Erythroblast (primary cell): ENCODE measurements around the gene GLIS2.

Experiments
- DNase-seq, 2 experiments: peaks; one replicate each; lab custom pipeline; 2025; lab: John Stamatoyannopoulos, UW
- GATA1 ChIP-seq: IDR thresholded peaks from 2 replicates; pipeline ENCODE4 v1.6.1; 2011; ENCODE audit warnings: low read depth, mild to moderate bottlenecking, control low read depth, low read length, moderate library complexity
- POLR2A ChIP-seq: IDR thresholded peaks from 2 replicates; pipeline ENCODE4 v1.6.1; 2011; ENCODE audit warnings: mild to moderate bottlenecking, low read length

Gene GLIS2

DNA sequence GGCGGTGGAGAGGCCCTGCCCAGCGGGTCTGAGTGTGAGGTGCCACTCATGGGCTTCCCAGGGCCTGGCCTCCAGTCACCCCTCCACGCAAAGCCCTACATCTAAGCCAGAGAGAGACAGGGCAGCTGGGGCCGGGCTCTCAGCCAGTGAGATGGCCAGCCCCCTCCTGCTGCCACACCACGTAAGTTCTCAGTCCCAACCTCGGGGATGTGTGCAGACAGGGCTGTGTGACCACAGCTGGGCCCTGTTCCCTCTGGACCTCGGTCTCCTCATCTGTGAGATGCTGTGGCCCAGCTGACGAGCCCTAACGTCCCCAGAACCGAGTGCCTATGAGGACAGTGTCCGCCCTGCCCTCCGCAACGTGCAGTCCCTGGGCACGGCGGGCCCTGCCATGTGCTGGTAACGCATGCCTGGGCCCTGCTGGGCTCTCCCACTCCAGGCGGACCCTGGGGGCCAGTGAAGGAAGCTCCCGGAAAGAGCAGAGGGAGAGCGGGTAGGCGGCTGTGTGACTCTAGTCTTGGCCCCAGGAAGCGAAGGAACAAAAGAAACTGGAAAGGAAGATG, 67.0 kb downstream of the GLIS2 start:
- DNase-seq: no peak
- TF ChIP-seq GATA1 (no peak), POLR2A (no peak)

DNA sequence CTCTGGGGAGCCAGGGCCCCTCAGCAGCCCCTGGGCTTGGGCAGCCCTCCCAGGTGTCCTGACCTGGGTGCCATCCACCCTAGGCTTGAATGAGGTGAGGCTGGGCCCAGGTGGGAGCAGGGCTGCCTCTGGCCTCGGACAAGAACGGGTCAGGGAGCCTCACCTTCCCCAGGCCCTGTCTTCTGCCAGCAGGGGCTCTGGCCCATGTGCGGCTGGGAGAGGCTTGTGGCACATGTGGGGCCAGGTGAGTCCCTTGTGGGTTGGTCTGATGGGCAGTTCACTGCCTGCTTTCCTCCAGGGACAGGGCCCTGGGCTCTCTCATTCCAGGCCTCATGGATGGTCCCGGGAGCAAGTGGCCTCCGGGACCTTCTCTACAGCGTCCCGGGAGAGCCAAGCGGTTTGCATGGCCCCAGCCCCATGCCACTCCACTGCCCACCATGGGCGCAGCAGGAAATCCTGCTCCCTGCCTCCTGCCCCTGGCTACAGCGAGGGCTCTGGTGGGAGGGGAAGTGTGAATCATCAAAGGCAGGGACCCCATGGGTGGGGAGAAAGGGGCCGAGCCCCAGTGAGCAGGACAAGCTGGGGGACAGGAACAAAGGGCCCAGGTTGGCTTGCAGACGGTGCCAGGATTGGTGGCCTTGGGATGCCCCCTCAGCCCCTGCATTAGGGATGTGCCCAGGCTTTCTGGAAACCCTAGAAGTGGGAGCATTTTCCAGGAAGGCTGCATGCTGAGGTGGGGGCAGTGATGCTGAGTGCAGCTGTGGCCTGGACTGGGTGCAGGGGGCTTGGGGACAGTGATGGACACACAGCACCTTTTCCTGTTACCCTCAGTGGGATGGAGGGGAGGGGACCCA, 68.0 kb downstream of the GLIS2 start:
- no peak for TF ChIP-seq GATA1
- no peak for TF ChIP-seq POLR2A
- DNase-seq: no peak

GRCh38 chr16:4384509-4384942, 68.7 kb downstream of the GLIS2 start:
- DNase-seq: no peak
- TF ChIP-seq GATA1: no peak
- TF ChIP-seq POLR2A: no peak

DNA sequence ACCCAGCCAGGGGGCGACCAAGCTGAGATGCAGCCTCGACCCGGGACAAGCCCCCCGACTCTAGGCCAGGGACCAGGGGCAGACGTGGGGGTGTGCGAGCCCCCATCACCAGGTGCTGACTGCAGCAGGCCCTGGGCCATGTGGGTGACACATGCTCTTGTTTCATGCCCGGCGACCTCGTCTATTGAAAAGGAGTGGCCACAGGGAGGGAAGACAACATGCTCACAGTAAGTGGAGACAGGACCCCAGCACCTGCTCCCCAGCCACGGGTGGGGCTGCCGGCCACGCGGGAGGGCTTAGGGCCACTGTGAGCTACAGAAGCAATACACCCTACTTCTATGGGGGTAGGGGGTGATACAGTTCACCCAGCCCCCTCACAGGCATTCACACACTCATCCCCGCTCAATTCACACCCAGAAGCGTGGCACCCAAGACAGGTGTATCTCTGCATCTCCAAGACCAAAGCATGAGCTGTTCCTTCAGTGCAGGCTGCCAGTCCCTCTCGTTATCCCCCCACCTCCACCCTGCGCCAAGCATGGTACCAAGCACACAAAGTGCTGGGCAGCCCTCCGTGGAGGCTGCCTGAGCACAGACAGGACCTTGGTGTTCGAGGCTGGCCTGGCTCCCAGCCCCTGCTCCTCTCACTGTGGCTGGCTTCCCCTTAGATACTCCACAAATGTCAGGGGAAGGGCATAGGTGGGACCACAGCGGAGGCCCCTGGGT, 69.4 kb downstream of the GLIS2 start:
- TF ChIP-seq POLR2A (no peak), GATA1 (no peak)
- no peak for DNase-seq

DNA sequence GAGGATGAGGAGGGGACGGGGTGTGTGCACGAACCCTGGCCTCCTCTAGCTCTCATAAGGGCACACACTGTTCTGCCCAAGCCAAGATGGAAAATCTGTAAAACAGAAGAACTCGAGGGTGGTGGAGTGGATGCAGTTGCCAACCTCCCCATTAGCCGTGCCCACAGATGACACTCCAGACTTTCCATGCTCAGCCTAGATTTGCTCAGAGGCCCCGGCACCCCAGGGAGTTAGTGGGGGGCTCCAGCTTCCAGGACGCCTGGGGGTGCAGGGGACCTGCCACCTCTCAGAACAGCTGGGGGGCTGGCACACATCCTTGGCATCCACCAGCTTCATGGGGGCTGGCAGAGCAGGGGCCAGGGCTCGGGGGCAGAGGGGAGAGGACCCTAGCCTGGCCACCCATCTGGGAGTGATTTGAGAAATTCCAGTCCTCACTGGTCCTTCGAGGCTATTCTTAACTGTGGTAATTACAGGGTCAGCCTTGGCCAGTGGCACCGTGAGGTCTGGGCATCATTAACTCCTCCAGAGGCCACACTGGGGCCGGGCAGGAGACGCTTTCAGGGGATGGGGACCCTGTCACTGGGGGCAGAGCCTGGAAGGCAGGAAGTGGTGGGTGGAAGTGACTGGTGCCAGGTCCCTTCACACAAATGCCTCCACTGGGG, 70.1 kb downstream of the GLIS2 start:
- TF ChIP-seq GATA1 (no peak), POLR2A (no peak)
- no peak for DNase-seq

DNA sequence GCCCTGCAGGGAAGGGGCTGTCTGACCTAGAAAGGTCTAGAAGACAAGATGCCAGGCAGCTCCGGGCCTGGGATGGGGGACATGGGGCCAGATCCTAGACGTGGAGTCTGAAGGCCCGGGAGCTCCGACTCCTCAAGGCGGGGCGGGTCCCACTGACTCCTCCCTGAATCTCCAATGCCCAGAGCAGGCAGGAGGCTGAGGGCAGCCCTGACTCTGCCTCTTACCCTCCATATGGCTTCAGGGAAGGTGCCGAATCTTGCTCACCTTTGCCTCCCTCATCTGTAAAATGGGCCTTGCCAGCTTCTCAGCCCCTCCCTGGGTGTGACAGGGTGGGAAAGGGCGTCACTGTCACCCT, 70.6 kb downstream of the GLIS2 start:
- no peak for DNase-seq
- TF ChIP-seq GATA1 (no peak), POLR2A (no peak)

GRCh38 chr16:4386951-4387565, 71.2 kb downstream of the GLIS2 start:
- TF ChIP-seq GATA1 (no peak), POLR2A (no peak)
- no peak for DNase-seq

GRCh38 chr16:4387781-4388180, 71.9 kb downstream of the GLIS2 start:
- TF ChIP-seq POLR2A: no peak
- TF ChIP-seq GATA1: no peak
- no peak for DNase-seq

DNA sequence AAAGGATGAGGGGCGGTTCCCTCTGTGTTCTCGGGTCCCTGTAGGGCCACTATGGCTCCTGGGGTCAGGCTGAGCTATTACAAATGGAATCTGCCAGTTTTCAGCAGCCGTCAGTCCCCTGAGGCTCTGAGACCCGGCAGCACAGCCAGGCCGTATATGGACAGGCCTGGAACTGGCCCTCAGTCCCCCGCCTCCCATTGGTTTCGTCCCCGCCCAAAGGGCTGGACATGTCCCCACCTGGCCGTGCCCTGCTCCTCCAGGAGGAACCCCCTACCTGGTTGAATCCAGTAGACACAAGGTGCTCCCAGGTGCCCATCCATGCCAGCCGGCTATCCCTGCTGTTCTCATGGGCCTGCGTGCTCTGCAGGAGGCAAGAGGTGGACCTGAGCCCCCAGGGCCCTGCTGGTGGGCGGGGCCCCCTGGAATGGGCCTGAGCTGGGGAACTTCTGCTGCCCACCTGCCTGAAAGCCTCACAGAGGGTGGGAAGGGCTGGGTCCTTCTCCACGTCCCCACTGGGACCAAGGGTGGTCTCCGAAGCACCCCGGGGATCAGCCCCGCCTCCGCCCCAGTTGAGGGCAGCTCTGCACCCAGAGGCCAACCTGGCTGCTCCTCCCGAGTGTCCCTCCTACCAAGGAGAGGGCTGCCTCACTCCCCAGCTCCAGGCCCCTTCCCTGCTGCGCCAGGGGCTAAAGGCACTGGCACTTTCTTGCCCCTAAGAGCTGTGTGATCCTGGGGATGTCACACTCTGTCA, 72.6 kb downstream of the GLIS2 start:
- TF ChIP-seq POLR2A: no peak
- no peak for TF ChIP-seq GATA1

More for the DNA sequence above, 72.6 kb downstream of the GLIS2 start:
- no peak for DNase-seq
